Measurements from ENCODE around the gene AGMO. TPM values are rescaled to one million over a fixed set of nuclear protein-coding genes. Genes with fewer than 3 reads are reported as not detected.
"Not testable (repeated sequence)": the region's sequence is repeated elsewhere in the genome, so short reads cannot be mapped to it uniquely, and the experiment has no call there.

Gene AGMO
- total RNA-seq, 2 donors from 2014 or later, result not detected

DNA sequence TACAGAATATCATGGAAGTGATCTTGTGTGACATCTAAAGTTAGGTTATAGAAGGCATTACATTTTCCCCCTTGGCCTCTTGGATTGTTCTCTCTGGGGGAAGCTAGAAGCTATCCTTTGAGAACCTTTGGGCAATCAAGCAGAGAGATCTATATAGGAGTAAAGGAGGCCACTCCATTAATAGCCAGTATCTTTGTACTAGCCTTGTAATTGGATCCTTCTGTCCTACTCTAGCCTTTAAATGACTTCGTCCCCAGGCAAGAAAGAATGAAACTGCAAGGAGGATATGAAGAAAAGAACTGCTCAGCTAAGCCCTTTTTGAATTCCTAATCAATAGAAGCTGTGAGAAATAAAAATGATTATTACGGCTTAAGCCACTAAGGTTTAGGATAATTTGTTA lies 230.9 kb downstream of the AGMO start:
- H3K27me3 Mint-ChIP-seq, result no peaks in the 10 kb centered on the region
- DNase-seq (no peak), ATAC-seq (no peak)
- H3K4me1 Mint-ChIP-seq, result no peaks in the 10 kb centered on the region
- no peak overlapping the region for H3K4me3 Mint-ChIP-seq
- H3K36me3 Mint-ChIP-seq (ENCODE audit: low read depth), result no peaks in the 10 kb centered on the region
- H3K9me3 ChIP-seq (ENCODE audit: control insufficient read depth, low read length, poor library complexity, severe bottlenecking), result no peaks in the 10 kb centered on the region
- H3K27ac Mint-ChIP-seq, result no peak overlapping the region

- H3K27ac Mint-ChIP-seq, result no peak overlapping the region
- H3K4me3 Mint-ChIP-seq, result no peak overlapping the region
- H3K27me3 Mint-ChIP-seq, result no peaks in the 10 kb centered on the region
- H3K36me3 Mint-ChIP-seq (ENCODE audit: low read depth), result no peaks in the 10 kb centered on the region
- ATAC-seq, result no peak
- DNase-seq, result no peak
- no peaks in the 10 kb centered on the region for H3K4me1 Mint-ChIP-seq
- no peaks in the 10 kb centered on the region for H3K9me3 ChIP-seq (ENCODE audit: control insufficient read depth, low read length, poor library complexity, severe bottlenecking)
These were observed 234.8 kb downstream of the AGMO start for GRCh38 chr7:15327001-15327400.

GRCh38 chr7:15326044-15326644 lies 235.7 kb downstream of the AGMO start:
- no peaks in the 10 kb centered on the region for H3K36me3 Mint-ChIP-seq (ENCODE audit: low read depth)
- ATAC-seq (no peak), DNase-seq (no peak)
- H3K9me3 ChIP-seq (ENCODE audit: control insufficient read depth, low read length, poor library complexity, severe bottlenecking), result no peaks in the 10 kb centered on the region
- no peaks in the 10 kb centered on the region for H3K4me1 Mint-ChIP-seq
- no peaks in the 10 kb centered on the region for H3K27me3 Mint-ChIP-seq
- H3K27ac Mint-ChIP-seq, result no peak overlapping the region
- H3K4me3 Mint-ChIP-seq, result no peak overlapping the region

- Mint-ChIP-seq H3K27me3 (no peaks in the 10 kb centered on the region), H3K27ac (no peak overlapping the region), H3K4me1 (no peaks in the 10 kb centered on the region), H3K36me3 (ENCODE audit: low read depth) (no peaks in the 10 kb centered on the region), H3K4me3 (no peak overlapping the region)
- no peak for DNase-seq
- ATAC-seq, result no peak
- H3K9me3 ChIP-seq (ENCODE audit: control insufficient read depth, low read length, poor library complexity, severe bottlenecking), result no peaks in the 10 kb centered on the region
These were observed 238.3 kb downstream of the AGMO start for GRCh38 chr7:15323550-15323949.

DNA sequence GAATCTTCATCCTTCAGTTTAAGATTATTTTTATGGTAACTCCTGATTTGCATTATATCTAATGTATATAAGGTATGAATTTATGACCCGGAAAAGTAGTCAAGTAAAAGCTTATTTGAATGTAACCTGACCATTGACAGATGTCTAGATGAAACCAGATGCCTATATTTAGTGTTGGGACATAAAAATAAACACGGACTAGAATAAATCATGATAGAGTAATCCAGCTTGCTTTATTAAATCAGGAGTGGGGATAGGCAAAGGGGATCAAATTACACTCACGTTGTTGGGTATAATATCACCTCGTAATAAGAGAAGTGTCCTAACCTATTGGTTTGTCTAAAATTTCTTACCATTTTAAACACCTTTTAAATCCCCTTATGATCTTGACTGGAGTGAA lies 244.6 kb downstream of the AGMO start:
- no peaks in the 10 kb centered on the region for H3K4me1 Mint-ChIP-seq
- no peaks in the 10 kb centered on the region for H3K36me3 Mint-ChIP-seq (ENCODE audit: low read depth)
- no peak overlapping the region for H3K27ac Mint-ChIP-seq
- no peaks in the 10 kb centered on the region for H3K9me3 ChIP-seq (ENCODE audit: control insufficient read depth, low read length, poor library complexity, severe bottlenecking)
- DNase-seq, result no peak
- no peaks in the 10 kb centered on the region for H3K27me3 Mint-ChIP-seq
- H3K4me3 Mint-ChIP-seq, result no peak overlapping the region
- ATAC-seq, result no peak

DNA sequence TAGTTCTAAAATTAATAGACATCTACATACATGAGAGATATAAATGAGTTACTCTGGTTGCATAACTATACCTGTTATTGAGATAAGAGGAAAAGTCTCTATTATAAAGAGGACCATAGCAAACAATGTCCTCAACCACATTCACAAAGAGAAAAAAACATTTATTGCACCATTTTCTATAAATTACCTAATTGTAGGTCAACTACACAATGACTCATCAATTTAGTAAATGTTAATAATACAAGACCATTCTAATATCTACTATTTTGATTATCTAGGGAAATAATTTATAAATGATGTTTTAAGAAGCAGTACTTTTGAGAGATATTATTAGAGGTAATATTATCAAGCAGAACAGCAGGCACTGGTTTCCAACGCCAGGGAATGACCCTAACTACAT lies 246.1 kb downstream of the AGMO start:
- H3K4me1 Mint-ChIP-seq, result no peaks in the 10 kb centered on the region
- no peak for DNase-seq
- H3K27me3 Mint-ChIP-seq, result no peaks in the 10 kb centered on the region
- no peak overlapping the region for H3K4me3 Mint-ChIP-seq
- H3K36me3 Mint-ChIP-seq (ENCODE audit: low read depth), result no peaks in the 10 kb centered on the region
- no peak overlapping the region for H3K27ac Mint-ChIP-seq
- no peaks in the 10 kb centered on the region for H3K9me3 ChIP-seq (ENCODE audit: control insufficient read depth, low read length, poor library complexity, severe bottlenecking)
- ATAC-seq, result no peak

DNA sequence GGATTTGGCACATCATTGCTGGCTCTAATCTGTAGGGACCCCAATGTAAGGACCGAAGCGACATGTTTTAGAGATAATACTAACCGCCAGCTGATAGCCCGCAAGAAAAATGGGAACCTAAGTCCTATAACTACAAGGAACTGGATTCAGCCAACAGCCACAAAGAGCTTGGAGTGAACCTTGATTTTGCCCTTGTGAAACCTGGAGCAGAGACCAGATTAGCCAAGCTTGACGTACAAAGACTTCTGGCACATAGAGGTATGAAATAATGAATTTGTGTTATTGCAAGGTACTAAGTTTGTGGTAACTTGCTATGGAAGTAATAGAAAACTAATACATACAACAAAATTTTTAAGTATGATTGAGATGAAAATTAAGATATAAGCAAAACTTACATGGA lies 246.9 kb downstream of the AGMO start:
- no peak overlapping the region for H3K27ac Mint-ChIP-seq
- H3K9me3 ChIP-seq (ENCODE audit: control insufficient read depth, low read length, poor library complexity, severe bottlenecking), result no peaks in the 10 kb centered on the region
- no peaks in the 10 kb centered on the region for H3K27me3 Mint-ChIP-seq
- no peaks in the 10 kb centered on the region for H3K36me3 Mint-ChIP-seq (ENCODE audit: low read depth)
- no peak overlapping the region for H3K4me3 Mint-ChIP-seq
- DNase-seq (no peak), ATAC-seq (no peak)
- no peaks in the 10 kb centered on the region for H3K4me1 Mint-ChIP-seq

- Mint-ChIP-seq H3K4me1 (no peaks in the 10 kb centered on the region), H3K4me3 (no peak overlapping the region), H3K27ac (no peak overlapping the region), H3K27me3 (no peaks in the 10 kb centered on the region), H3K36me3 (ENCODE audit: low read depth) (no peaks in the 10 kb centered on the region)
- ATAC-seq, result no peak
- no peak for DNase-seq
- H3K9me3 ChIP-seq (ENCODE audit: control insufficient read depth, low read length, poor library complexity, severe bottlenecking), result no peaks in the 10 kb centered on the region
These were observed 248.5 kb downstream of the AGMO start for GRCh38 chr7:15313361-15313760.

- H3K27ac Mint-ChIP-seq, result no peak overlapping the region
- H3K4me3 Mint-ChIP-seq, result no peak overlapping the region
- DNase-seq (no peak), ATAC-seq (no peak)
- no peaks in the 10 kb centered on the region for H3K4me1 Mint-ChIP-seq
- H3K36me3 Mint-ChIP-seq (ENCODE audit: low read depth), result no peaks in the 10 kb centered on the region
- H3K9me3 ChIP-seq (ENCODE audit: control insufficient read depth, low read length, poor library complexity, severe bottlenecking), result no peaks in the 10 kb centered on the region
- H3K27me3 Mint-ChIP-seq, result no peaks in the 10 kb centered on the region
These were observed 251.9 kb downstream of the AGMO start for GRCh38 chr7:15309872-15310271.

GRCh38 chr7:15308821-15309220 lies 253.0 kb downstream of the AGMO start:
- no peak for ATAC-seq
- H3K27ac Mint-ChIP-seq, result no peak overlapping the region
- H3K9me3 ChIP-seq (ENCODE audit: control insufficient read depth, low read length, poor library complexity, severe bottlenecking), result no peaks in the 10 kb centered on the region
- no peaks in the 10 kb centered on the region for H3K27me3 Mint-ChIP-seq
- no peaks in the 10 kb centered on the region for H3K36me3 Mint-ChIP-seq (ENCODE audit: low read depth)
- H3K4me1 Mint-ChIP-seq, result no peaks in the 10 kb centered on the region
- no peak overlapping the region for H3K4me3 Mint-ChIP-seq
- no peak for DNase-seq

DNA sequence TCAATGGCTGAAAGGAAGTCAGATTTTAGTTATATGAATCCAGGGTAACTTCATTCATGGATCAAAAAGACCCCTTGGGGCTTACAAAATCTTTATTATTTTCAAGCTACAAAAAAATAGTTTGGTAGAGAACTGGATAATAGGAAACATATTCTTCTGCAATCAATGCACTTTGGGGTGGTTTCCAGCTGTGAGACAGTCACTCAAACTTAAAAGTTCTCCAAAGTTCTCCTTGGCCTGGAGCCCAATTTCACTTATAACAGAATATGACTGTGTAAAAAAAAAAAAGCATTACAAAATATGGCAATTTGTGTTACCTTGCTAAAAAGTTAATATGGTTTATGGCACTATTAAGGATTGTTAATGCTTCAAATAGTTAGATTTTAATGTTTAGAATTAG lies 255.5 kb downstream of the AGMO start:
- ATAC-seq (no peak), DNase-seq (no peak)
- Mint-ChIP-seq H3K4me1 (no peaks in the 10 kb centered on the region), H3K36me3 (ENCODE audit: low read depth) (no peaks in the 10 kb centered on the region), H3K27me3 (no peaks in the 10 kb centered on the region), H3K27ac (no peak overlapping the region), H3K4me3 (no peak overlapping the region)
- no peaks in the 10 kb centered on the region for H3K9me3 ChIP-seq (ENCODE audit: control insufficient read depth, low read length, poor library complexity, severe bottlenecking)

DNA sequence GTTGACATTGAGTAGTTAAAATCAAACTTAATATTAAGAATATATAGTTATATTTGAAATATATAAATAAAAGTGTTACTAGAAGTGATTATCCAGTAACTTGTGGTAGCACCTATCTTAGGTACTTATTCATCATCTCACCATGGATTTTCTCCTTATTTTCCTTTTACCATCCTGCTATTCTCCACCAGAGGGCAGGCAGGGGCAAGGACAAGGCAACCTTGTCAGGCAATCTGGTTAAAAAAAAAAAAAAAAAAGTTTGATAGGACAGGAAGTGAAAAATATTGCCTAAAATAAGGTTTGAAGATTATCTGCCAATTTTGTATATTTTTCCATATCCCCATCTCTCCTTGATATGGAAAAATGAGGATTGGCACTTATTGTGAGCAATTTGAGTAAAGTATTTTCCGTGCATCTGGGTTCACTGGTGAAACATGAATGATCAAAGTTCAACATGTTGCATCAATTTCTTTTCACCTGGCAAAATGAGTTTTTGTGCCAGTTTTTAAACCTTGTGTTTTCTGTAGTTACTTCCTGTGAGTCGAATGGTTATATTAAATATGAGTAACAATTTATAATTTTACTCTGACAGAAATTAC lies 256.7 kb downstream of the AGMO start:
- DNase-seq (no peak), ATAC-seq (no peak)
- Mint-ChIP-seq H3K36me3 (ENCODE audit: low read depth) (no peaks in the 10 kb centered on the region), H3K4me3 (no peak overlapping the region), H3K27me3 (no peaks in the 10 kb centered on the region), H3K27ac (no peak overlapping the region), H3K4me1 (no peaks in the 10 kb centered on the region)
- H3K9me3 ChIP-seq (ENCODE audit: control insufficient read depth, low read length, poor library complexity, severe bottlenecking), result no peaks in the 10 kb centered on the region

- H3K36me3 Mint-ChIP-seq (ENCODE audit: low read depth), result no peaks in the 10 kb centered on the region
These were observed 258.5 kb downstream of the AGMO start for GRCh38 chr7:15303357-15303756.

GRCh38 chr7:15300986-15301385 lies 260.8 kb downstream of the AGMO start:
- not testable (repeated sequence) for H3K27me3 Mint-ChIP-seq; H3K4me3 Mint-ChIP-seq; ATAC-seq; H3K27ac Mint-ChIP-seq; H3K36me3 Mint-ChIP-seq (ENCODE audit: low read depth); DNase-seq; H3K4me1 Mint-ChIP-seq; H3K9me3 ChIP-seq (ENCODE audit: control insufficient read depth, low read length, poor library complexity, severe bottlenecking)

More at GRCh38 chr7:15303357-15303756, 258.5 kb downstream of the AGMO start:
- no peak overlapping the region for H3K27ac Mint-ChIP-seq
- H3K4me1 Mint-ChIP-seq, result no peaks in the 10 kb centered on the region
- H3K4me3 Mint-ChIP-seq, result no peak overlapping the region
- ATAC-seq (no peak), DNase-seq (no peak)
- H3K27me3 Mint-ChIP-seq, result no peaks in the 10 kb centered on the region
- no peaks in the 10 kb centered on the region for H3K9me3 ChIP-seq (ENCODE audit: control insufficient read depth, low read length, poor library complexity, severe bottlenecking)

All from T-helper 17 cell (primary cell).